ENCODE measurements around the gene USP4. TPM values are rescaled to one million over a fixed set of nuclear protein-coding genes. Genes with fewer than 3 reads are reported as not detected.
A peak's percentile ranks its signal among the peaks of the same experiment; 100 is the strongest.
"Not testable (repeated sequence)": the region's sequence is repeated elsewhere in the genome, so short reads cannot be mapped to it uniquely, and the experiment has no call there.

The USP4 gene
- total and polyA plus RNA-seq, 2 experiments from 2014 or later = 11.2 to 50.9 TPM

DNA sequence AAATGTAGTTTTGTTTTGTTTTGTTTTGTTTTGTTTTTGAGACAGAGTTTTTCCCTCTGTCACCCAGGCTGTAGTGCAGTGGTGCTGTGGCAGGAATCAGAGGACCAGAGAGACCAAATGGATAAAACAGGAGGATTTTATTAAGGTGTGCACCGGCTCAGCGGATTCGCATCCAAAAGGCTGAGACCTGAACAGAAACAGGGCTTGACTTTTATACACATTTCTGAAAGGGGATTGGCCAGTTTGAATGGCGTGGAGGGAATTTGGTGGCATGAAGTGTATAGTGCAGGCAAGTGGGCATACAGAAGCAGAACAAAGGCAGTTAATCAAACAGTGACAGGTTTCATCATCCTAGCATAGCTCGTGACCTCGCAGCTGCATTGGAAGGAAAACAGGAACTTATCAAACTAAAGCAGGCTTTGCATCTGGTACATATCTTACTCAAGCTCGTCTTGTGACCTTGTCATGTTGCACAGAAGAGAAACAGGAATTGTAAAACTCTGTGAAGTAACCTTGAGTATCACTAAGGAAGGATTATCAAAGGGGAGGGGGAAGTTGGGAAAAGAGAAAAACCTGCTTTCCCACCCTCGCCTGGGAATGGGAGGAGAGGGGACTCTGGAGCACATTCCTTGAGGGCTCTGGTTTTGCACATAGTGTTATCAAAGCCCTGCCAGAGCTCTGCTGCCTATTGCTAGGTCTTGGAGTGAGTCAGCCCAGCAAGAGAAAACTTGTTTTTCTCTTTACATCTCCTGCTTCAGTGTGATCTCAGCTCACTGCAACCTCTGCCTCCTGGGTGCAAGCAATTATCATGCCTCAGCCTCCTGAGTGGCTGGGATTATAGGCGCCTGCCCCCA lies 101.4 kb downstream of the USP4 start:
- Histone ChIP-seq H3K9ac (no peak overlapping the region), H3K4me2 (ENCODE audit: unreplicated experiment) (no peak overlapping the region), H3K36me3 (ENCODE audit: low read depth) (no peaks in the 10 kb centered on the region), H3K4me1 (ENCODE audit: insufficient read depth) (no peaks in the 10 kb centered on the region), H3F3A (ENCODE audit: insufficient read depth) (no peaks in the 10 kb centered on the region), H3K27ac (no peak overlapping the region), H3K79me2 (ENCODE audit: insufficient read depth) (no peaks in the 10 kb centered on the region), H3K9me3 (ENCODE audit: low read depth) (no peaks in the 10 kb centered on the region), H3K27me3 (replicated peaks; ENCODE audit: insufficient read depth) (no peaks in the 10 kb centered on the region), H3K9me2 (ENCODE audit: insufficient read depth) (no peaks in the 10 kb centered on the region), H4K20me1 (ENCODE audit: insufficient read depth) (no peaks in the 10 kb centered on the region), H3K4me3 (no peak overlapping the region), H2AFZ (no peak overlapping the region)
- peak; percentile 42 for DNase-seq
- in situ Hi-C loops (cut with MboI) = no loop called here
- TF ChIP-seq EZH2 (IDR thresholded peaks at IDR 0.05; ENCODE audit: insufficient read depth, poor library complexity, severe bottlenecking) (no peak), EZH2phosphoT487 (IDR thresholded peaks at IDR 0.05; ENCODE audit: insufficient read depth, low read depth) (no peak)
- 64 to 68% methylated on average over 9 of the region's 9 CpGs for WGBS, 2 experiments (ENCODE audit: low coverage in 1 of 2, low lambda C conversion rate in 2 of 2, missing lambda C conversion rate in 2 of 2)

DNA sequence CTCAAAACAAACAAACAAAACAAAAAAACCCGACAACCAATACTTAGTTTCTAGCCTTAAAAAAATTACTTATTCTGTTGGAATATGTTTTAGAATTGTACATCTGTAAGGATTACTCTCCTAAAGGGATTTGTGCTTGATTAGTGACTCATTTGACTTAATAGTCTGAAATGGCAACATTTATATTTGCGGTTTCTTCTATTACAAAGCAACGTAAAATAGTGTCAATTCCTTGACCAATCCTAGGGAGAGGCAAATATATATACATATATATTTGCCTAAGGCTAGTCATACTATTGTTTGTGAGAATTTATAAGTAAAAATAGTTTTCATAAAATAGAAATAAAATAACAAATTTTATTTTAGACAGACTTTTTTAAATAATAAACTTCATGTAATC lies 102.5 kb downstream of the USP4 start:
- WGBS, 2 experiments (ENCODE audit: low coverage in 1 of 2, low lambda C conversion rate in 2 of 2, missing lambda C conversion rate in 2 of 2) = 84 to 86% methylated on average over 3 of the region's 3 CpGs
- H3K9ac ChIP-seq = no peak overlapping the region
- no peak overlapping the region for H2AFZ ChIP-seq
- no peaks in the 10 kb centered on the region for H3K27me3 ChIP-seq (replicated peaks; ENCODE audit: insufficient read depth)
- H3K36me3 ChIP-seq (ENCODE audit: low read depth) = no peaks in the 10 kb centered on the region
- in situ Hi-C loops (cut with MboI) = no loop called here
- H3K27ac ChIP-seq = no peak overlapping the region
- no peaks in the 10 kb centered on the region for H3K9me3 ChIP-seq (ENCODE audit: low read depth)
- no peak for DNase-seq
- no peak overlapping the region for H3K4me3 ChIP-seq
- H3K4me2 ChIP-seq (ENCODE audit: unreplicated experiment) = no peak overlapping the region
- H3K79me2 ChIP-seq (ENCODE audit: insufficient read depth) = no peaks in the 10 kb centered on the region
- H3K4me1 ChIP-seq (ENCODE audit: insufficient read depth) = no peaks in the 10 kb centered on the region
- no peaks in the 10 kb centered on the region for H3F3A ChIP-seq (ENCODE audit: insufficient read depth)
- no peaks in the 10 kb centered on the region for H4K20me1 ChIP-seq (ENCODE audit: insufficient read depth)
- TF ChIP-seq EZH2phosphoT487 (IDR thresholded peaks at IDR 0.05; ENCODE audit: insufficient read depth, low read depth) (no peak), EZH2 (IDR thresholded peaks at IDR 0.05; ENCODE audit: insufficient read depth, poor library complexity, severe bottlenecking) (no peak)
- H3K9me2 ChIP-seq (ENCODE audit: insufficient read depth) = no peaks in the 10 kb centered on the region

DNA sequence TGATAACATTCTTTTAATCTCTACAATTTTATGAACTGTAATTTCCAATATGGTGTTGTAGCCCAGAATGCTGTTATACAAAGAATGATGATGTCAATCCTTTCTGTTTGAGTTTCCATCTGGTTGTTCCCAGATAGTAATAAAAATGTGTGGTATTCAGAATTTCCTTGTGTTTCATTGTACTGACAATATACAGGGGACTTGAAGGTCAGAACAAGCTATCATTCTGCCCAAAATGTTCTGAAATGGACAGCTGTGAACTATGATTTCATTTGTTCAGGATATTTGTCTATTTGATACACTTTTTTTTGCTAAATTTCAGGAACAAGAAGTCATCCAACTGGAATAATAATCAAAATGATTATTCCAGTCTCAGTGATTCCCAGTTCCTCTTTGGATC lies 103.6 kb downstream of the USP4 start:
- H3K9me3 ChIP-seq (ENCODE audit: low read depth) = no peaks in the 10 kb centered on the region
- H3K4me3 ChIP-seq = no peak overlapping the region
- no peaks in the 10 kb centered on the region for H3K4me1 ChIP-seq (ENCODE audit: insufficient read depth)
- no peak overlapping the region for H3K9ac ChIP-seq
- H3K27me3 ChIP-seq (replicated peaks; ENCODE audit: insufficient read depth) = no peaks in the 10 kb centered on the region
- no peak for DNase-seq
- H3F3A ChIP-seq (ENCODE audit: insufficient read depth) = no peaks in the 10 kb centered on the region
- no peaks in the 10 kb centered on the region for H3K36me3 ChIP-seq (ENCODE audit: low read depth)
- no peak overlapping the region for H3K4me2 ChIP-seq (ENCODE audit: unreplicated experiment)
- in situ Hi-C loops (cut with MboI) = no loop called here
- H3K9me2 ChIP-seq (ENCODE audit: insufficient read depth) = no peaks in the 10 kb centered on the region
- no peak overlapping the region for H2AFZ ChIP-seq
- TF ChIP-seq EZH2phosphoT487 (IDR thresholded peaks at IDR 0.05; ENCODE audit: insufficient read depth, low read depth) (no peak), EZH2 (IDR thresholded peaks at IDR 0.05; ENCODE audit: insufficient read depth, poor library complexity, severe bottlenecking) (no peak)
- H4K20me1 ChIP-seq (ENCODE audit: insufficient read depth) = no peaks in the 10 kb centered on the region
- H3K27ac ChIP-seq = no peak overlapping the region
- H3K79me2 ChIP-seq (ENCODE audit: insufficient read depth) = no peaks in the 10 kb centered on the region

DNA sequence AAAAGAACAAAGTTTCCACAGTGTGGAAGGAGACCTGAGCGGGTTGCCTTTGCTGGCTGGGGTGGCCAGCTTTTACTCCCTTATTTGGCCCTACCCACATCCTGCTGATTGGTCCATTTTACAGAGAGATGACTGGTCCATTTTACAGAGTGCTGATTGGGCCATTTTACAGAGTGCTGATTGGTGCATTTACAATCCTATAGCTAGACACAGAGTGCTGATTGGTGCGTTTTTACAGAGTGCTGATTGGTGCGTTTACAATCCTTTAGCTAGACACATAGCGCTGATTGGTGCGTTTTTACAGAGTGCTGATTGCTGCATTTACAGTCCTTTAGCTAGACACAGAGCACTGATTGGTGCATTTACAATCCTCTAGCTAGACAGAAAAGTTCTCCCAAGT lies 111.0 kb downstream of the USP4 start:
- H3F3A ChIP-seq (ENCODE audit: insufficient read depth); H3K79me2 ChIP-seq (ENCODE audit: insufficient read depth); H3K27me3 ChIP-seq (replicated peaks; ENCODE audit: insufficient read depth); in situ Hi-C loops (cut with MboI); H3K36me3 ChIP-seq (ENCODE audit: low read depth); H4K20me1 ChIP-seq (ENCODE audit: insufficient read depth); H3K4me3 ChIP-seq; H2AFZ ChIP-seq; H3K9me3 ChIP-seq (ENCODE audit: low read depth); H3K27ac ChIP-seq; H3K9ac ChIP-seq; DNase-seq; H3K9me2 ChIP-seq (ENCODE audit: insufficient read depth); H3K4me1 ChIP-seq (ENCODE audit: insufficient read depth); H3K4me2 ChIP-seq (ENCODE audit: unreplicated experiment): not testable (repeated sequence)
- WGBS, 2 experiments (ENCODE audit: low coverage in 1 of 2, low lambda C conversion rate in 2 of 2, missing lambda C conversion rate in 2 of 2) = 81 to 89% methylated on average over 5 of the region's 5 CpGs

Small RNAs within 50 kb of the gene (microRNA-seq; reads per million reads assigned to microRNA genes)
- gene MIR4271 (ENCODE audit: borderline number of aligned reads) = not detected

Small RNAs within 50 kb of the gene (small RNA-seq; reads per million reads assigned to genes)
- gene AC121247.2 (ENCODE audit: low read depth, low replicate concordance) = not detected
- not detected for gene MIR4271 (ENCODE audit: low read depth, low replicate concordance)
- not detected for gene RF00019 (ENCODE audit: low read depth, low replicate concordance)

Other genes with a start within 250 kb of the USP4 start
- 75.6 and 107 TPM in 2 replicates for gene QRICH1, start 246.0 kb downstream of the USP4 start, total RNA-seq (2014; rRNA removed; shearing (Covaris generic))
- 29.0 and 29.3 TPM in 2 replicates for gene QRICH1, start 246.0 kb downstream of the USP4 start, polyA plus RNA-seq (2016; fragmentation: Nextera tagmentation; extraction: Ambion mirVana)
- 201 and 240 TPM in 2 replicates for gene QARS1, start 235.3 kb downstream of the USP4 start, total RNA-seq (2014; rRNA removed; shearing (Covaris generic))
- 87.0 and 94.8 TPM in 2 replicates for gene QARS1, start 235.3 kb downstream of the USP4 start, polyA plus RNA-seq (2016; fragmentation: Nextera tagmentation; extraction: Ambion mirVana)
- 31.6 and 46.4 TPM in 2 replicates for gene USP19, start 219.2 kb downstream of the USP4 start, total RNA-seq (2014; rRNA removed; shearing (Covaris generic))
- gene USP19, start 219.2 kb downstream of the USP4 start, polyA plus RNA-seq (2016; fragmentation: Nextera tagmentation; extraction: Ambion mirVana) = 16.3 and 17.0 TPM in 2 replicates
- gene LAMB2, start 207.0 kb downstream of the USP4 start, total RNA-seq (2014; rRNA removed; shearing (Covaris generic)) = 894 and 1,064 TPM in 2 replicates
- gene LAMB2, start 207.0 kb downstream of the USP4 start, polyA plus RNA-seq (2016; fragmentation: Nextera tagmentation; extraction: Ambion mirVana) = 539 and 542 TPM in 2 replicates
- gene CCDC71, start 173.7 kb downstream of the USP4 start, total RNA-seq (2014; rRNA removed; shearing (Covaris generic)) = 35.4 and 39.7 TPM in 2 replicates
- 1.5 and 1.7 TPM in 2 replicates for gene CCDC71, start 173.7 kb downstream of the USP4 start, polyA plus RNA-seq (2016; fragmentation: Nextera tagmentation; extraction: Ambion mirVana)
- gene KLHDC8B, start 168.5 kb downstream of the USP4 start, total RNA-seq (2014; rRNA removed; shearing (Covaris generic)) = 19.5 and 22.5 TPM in 2 replicates
- gene KLHDC8B, start 168.5 kb downstream of the USP4 start, polyA plus RNA-seq (2016; fragmentation: Nextera tagmentation; extraction: Ambion mirVana) = 13.5 and 15.4 TPM in 2 replicates
- 0.25 and 2.9 TPM in 2 replicates for gene C3orf62, start 62.8 kb downstream of the USP4 start, total RNA-seq (2014; rRNA removed; shearing (Covaris generic))
- gene C3orf62, start 62.8 kb downstream of the USP4 start, polyA plus RNA-seq (2016; fragmentation: Nextera tagmentation; extraction: Ambion mirVana) = 1.5 and 1.6 TPM in 2 replicates
- gene GPX1, start 18.3 kb upstream of the USP4 start, total RNA-seq (2014; rRNA removed; shearing (Covaris generic)) = 201 and 229 TPM in 2 replicates
- gene GPX1, start 18.3 kb upstream of the USP4 start, polyA plus RNA-seq (2016; fragmentation: Nextera tagmentation; extraction: Ambion mirVana) = 446 and 454 TPM in 2 replicates
- 781 and 915 TPM in 2 replicates for gene RHOA, start 71.9 kb upstream of the USP4 start, total RNA-seq (2014; rRNA removed; shearing (Covaris generic))
- 996 and 1,025 TPM in 2 replicates for gene RHOA, start 71.9 kb upstream of the USP4 start, polyA plus RNA-seq (2016; fragmentation: Nextera tagmentation; extraction: Ambion mirVana)
- gene TCTA, start 72.4 kb upstream of the USP4 start, total RNA-seq (2014; rRNA removed; shearing (Covaris generic)) = 34.0 and 55.7 TPM in 2 replicates
- gene TCTA, start 72.4 kb upstream of the USP4 start, polyA plus RNA-seq (2016; fragmentation: Nextera tagmentation; extraction: Ambion mirVana) = 52.2 and 55.0 TPM in 2 replicates
- 1.6 and 5.8 TPM in 2 replicates for gene AMT, start 82.4 kb upstream of the USP4 start, total RNA-seq (2014; rRNA removed; shearing (Covaris generic))
- gene AMT, start 82.4 kb upstream of the USP4 start, polyA plus RNA-seq (2016; fragmentation: Nextera tagmentation; extraction: Ambion mirVana) = 1.5 and 1.7 TPM in 2 replicates
- 10.9 and 18.7 TPM in 2 replicates for gene NICN1, start 89.3 kb upstream of the USP4 start, total RNA-seq (2014; rRNA removed; shearing (Covaris generic))
- 10.5 and 12.5 TPM in 2 replicates for gene NICN1, start 89.3 kb upstream of the USP4 start, polyA plus RNA-seq (2016; fragmentation: Nextera tagmentation; extraction: Ambion mirVana)
- gene DAG1, start 130.2 kb upstream of the USP4 start, total RNA-seq (2014; rRNA removed; shearing (Covaris generic)) = 81.8 and 90.2 TPM in 2 replicates
- 42.4 and 43.0 TPM in 2 replicates for gene DAG1, start 130.2 kb upstream of the USP4 start, polyA plus RNA-seq (2016; fragmentation: Nextera tagmentation; extraction: Ambion mirVana)
- under 0.01 TPM in 2 replicates for gene BSN, start 214.4 kb upstream of the USP4 start, total RNA-seq (2014; rRNA removed; shearing (Covaris generic))
- 0.03 and 0.08 TPM in 2 replicates for gene BSN, start 214.4 kb upstream of the USP4 start, polyA plus RNA-seq (2016; fragmentation: Nextera tagmentation; extraction: Ambion mirVana)